ENCODE measurements around the gene CAPZB.

DNA sequence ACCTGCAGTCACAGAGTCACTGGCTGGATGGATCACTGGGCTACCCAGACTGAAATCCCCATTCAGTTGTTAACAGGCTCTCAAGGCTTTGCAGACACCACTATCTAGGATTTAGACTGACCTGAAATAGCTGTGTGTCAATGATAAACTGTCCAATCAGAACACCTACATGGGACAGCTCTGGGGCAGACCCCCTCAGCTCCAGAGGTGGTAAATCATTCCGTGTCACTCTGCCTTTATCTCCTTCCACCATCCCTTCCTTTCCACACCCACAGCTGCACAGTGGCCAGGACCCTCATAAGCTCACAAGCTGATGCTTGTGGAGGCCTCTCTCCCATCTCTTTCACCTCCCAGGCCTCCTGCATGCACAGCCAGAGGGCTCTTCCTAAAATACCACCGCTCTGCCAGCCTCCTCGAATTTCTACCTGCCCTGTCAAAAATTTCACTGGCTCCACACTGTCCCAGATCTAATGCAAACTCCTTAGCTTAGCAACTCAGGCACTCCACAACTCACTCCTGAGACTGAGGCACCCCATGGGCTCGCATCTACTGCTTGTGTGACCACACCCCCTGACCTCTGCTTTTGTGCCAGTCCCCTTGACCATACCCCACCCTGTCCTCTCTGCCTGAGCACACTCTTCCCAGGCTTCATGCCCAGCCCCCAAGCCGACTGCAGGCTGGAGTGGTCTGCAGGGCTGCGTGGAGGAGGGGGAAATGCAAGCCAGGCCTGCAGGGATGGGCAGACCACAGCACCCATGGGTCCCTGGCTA is 5.8 kb downstream of the CAPZB start:
- no peak for TF ChIP-seq EZH2 (IDR thresholded peaks at IDR 0.05; ENCODE audit: insufficient read depth, poor library complexity, severe bottlenecking)
- TF ChIP-seq EZH2phosphoT487 (IDR thresholded peaks at IDR 0.05; ENCODE audit: insufficient read depth, low read depth), result no peak
